Measurements from ENCODE around the gene COX8A. TPM values are rescaled to one million over a fixed set of nuclear protein-coding genes. Genes with fewer than 3 reads are reported as not detected.
A peak's percentile ranks its signal among the peaks of the same experiment; 100 is the strongest.

Gene COX8A
- total RNA-seq, 1 donor from 2014 or later = 389 TPM

DNA sequence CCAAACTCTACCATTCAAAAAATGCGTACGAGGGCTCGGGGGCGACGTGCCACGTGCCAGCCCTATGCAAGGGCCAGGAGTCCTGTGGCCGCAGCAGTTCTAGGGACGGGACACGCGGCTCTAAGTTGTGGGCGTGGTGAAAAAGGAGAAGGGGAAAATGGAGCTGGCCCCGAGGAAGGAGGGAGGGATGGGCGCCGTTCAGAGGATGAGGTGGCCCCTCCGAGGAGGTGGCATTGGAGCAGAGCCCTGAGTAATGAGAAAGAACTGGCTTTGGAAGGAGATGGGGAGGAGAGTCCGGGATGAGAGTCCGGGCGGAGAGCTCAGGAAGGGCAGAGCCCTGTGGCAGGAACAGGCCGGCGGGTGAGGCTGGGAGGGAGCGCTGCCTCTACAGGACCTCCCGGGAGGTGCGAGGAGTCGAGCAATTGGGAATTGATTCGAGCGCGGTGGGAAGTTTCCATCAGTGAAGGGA, 32.8 kb downstream of the COX8A start:
- peaks cover 39% of the 10 kb centered on the region for H3K27me3 Mint-ChIP-seq (ENCODE audit: low read depth)
- DNase-seq (ENCODE audit: low read depth, low spot score) = no peak
- TF ChIP-seq, protein P1, sequence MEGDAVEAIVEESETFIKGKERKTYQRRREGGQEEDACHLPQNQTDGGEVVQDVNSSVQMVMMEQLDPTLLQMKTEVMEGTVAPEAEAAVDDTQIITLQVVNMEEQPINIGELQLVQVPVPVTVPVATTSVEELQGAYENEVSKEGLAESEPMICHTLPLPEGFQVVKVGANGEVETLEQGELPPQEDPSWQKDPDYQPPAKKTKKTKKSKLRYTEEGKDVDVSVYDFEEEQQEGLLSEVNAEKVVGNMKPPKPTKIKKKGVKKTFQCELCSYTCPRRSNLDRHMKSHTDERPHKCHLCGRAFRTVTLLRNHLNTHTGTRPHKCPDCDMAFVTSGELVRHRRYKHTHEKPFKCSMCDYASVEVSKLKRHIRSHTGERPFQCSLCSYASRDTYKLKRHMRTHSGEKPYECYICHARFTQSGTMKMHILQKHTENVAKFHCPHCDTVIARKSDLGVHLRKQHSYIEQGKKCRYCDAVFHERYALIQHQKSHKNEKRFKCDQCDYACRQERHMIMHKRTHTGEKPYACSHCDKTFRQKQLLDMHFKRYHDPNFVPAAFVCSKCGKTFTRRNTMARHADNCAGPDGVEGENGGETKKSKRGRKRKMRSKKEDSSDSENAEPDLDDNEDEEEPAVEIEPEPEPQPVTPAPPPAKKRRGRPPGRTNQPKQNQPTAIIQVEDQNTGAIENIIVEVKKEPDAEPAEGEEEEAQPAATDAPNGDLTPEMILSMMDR (conservative IDR thresholded peaks at IDR 0.05) = no peak
- no peaks in the 10 kb centered on the region for H3K9me3 Mint-ChIP-seq
- H3K36me3 Mint-ChIP-seq (ENCODE audit: low read depth) = no peaks in the 10 kb centered on the region
- no peak overlapping the region for H3K27ac Mint-ChIP-seq (ENCODE audit: unreplicated experiment)
- H3K4me1 Mint-ChIP-seq = peaks cover 24% of the 10 kb centered on the region
- peak overlapping the region; percentile 56 for H3K4me3 Mint-ChIP-seq

DNA sequence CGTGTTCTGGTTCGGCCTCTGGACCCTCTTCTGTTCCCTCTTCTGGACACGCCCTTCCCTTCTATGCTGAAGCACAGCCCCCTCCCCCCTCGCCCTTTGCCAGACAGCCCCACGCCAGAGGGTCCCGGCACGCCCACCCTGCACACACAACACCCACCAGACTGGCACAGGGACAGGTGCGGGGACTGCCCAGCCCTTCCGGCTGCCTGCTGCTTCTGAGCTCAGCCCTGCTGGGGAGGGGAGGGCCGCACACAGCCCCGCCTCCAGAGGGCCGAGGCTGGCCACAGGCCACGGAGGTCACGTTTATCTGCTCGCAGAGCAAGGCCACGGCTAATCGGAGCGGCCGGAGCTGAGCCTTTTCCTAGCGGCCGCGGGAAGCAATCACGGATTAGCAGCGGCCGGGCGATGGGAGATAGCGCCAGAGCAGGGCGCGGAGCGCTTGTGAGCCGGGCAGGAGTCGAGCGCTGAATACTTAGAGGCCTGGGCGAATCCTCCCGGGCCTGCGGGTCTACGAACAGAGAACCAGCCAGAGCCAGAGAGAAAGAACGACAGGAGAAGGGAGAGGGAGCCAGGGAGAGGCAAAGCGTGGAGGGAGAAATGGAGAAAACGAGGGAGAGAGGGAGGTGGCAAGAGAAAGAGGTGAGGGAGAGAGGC, 33.3 kb downstream of the COX8A start:
- Mint-ChIP-seq H3K27me3 (ENCODE audit: low read depth) (peaks cover 39% of the 10 kb centered on the region), H3K27ac (ENCODE audit: unreplicated experiment) (no peak overlapping the region), H3K36me3 (ENCODE audit: low read depth) (no peaks in the 10 kb centered on the region), H3K4me1 (peaks cover 24% of the 10 kb centered on the region), H3K9me3 (no peaks in the 10 kb centered on the region), H3K4me3 (peak overlapping the region; percentile 1)
- TF ChIP-seq, protein P1 (conservative IDR thresholded peaks at IDR 0.05) = peak; percentile 56
- DNase-seq (ENCODE audit: low read depth, low spot score) = peak; percentile 60

DNA sequence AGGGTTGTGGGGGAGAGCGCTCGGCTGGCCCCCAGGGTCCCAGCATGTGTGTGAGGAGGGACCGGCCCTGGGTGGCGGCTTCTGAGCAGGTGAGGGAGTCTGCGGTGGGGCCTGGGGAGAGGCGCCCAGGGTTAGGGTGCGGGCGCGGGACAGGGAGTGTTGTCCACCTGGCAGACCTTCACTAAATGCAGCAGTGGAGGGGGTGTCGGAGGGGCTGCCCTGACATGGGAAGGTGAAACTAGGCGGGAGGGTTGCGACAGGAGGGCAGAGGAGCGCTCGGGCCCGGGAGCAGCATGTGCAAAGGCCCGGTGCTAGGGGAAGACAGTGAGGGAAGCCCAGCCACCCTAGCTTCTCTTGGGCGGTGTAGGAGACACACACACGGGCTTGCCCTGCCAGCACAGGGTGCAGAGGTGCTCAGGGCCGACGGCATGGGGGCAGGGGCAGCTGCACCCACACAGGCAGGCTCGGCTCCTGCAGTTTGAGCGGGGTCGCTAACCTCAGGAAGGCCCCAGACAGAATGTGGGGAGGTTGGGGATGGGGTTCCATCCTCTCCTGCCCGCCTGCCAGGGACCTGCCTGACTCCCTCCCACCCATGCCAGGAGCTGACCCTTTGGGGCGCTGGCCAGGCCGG, 34.0 kb downstream of the COX8A start:
- peak overlapping the region; percentile 1 for H3K4me3 Mint-ChIP-seq
- peaks cover 36% of the 10 kb centered on the region for H3K27me3 Mint-ChIP-seq (ENCODE audit: low read depth)
- H3K27ac Mint-ChIP-seq (ENCODE audit: unreplicated experiment) = no peak overlapping the region
- no peak for DNase-seq (ENCODE audit: low read depth, low spot score)
- H3K36me3 Mint-ChIP-seq (ENCODE audit: low read depth) = no peaks in the 10 kb centered on the region
- H3K9me3 Mint-ChIP-seq = no peaks in the 10 kb centered on the region
- TF ChIP-seq, protein P1 (conservative IDR thresholded peaks at IDR 0.05) = no peak
- H3K4me1 Mint-ChIP-seq = peaks cover 25% of the 10 kb centered on the region

DNA sequence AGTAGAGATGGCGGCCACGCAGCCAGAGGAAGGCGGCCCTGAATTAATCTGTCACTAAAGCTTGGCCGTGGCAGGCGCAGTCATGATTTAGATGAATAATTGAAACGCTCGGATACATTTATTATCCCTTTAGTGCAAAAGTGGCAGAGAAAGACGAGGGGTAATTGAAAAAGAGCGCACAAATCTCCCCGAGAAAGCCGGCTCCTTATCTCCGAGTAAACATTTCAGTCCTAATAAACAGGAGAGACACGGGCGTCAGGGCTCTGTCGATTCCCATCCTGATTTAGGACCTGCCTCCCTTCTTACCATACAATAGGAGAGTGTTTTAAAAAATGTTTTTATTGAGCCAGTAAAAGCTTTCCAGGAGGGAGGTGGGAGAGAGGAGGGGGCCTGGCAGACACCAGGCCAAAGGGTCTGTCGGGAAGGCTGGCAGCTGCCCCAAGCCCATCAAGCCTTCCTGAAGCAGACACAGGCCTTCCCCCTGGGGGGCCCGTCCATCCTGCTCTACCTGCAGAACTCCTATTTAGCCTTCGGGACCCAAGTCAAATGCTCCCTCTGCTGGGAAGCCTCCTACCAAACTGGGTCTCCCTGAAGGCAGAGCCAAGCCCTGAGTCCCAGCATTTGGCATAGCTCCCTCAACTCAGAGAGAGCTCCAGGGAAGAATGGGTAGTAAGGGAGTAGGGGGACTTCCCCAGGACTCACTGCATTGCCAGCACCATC, 34.7 kb downstream of the COX8A start:
- H3K4me1 Mint-ChIP-seq = peaks cover 25% of the 10 kb centered on the region
- DNase-seq (ENCODE audit: low read depth, low spot score) = no peak
- H3K27me3 Mint-ChIP-seq (ENCODE audit: low read depth) = peaks cover 31% of the 10 kb centered on the region
- H3K9me3 Mint-ChIP-seq = no peaks in the 10 kb centered on the region
- no peak overlapping the region for H3K27ac Mint-ChIP-seq (ENCODE audit: unreplicated experiment)
- no peaks in the 10 kb centered on the region for H3K36me3 Mint-ChIP-seq (ENCODE audit: low read depth)
- TF ChIP-seq, protein P1 (conservative IDR thresholded peaks at IDR 0.05) = no peak
- peak overlapping the region; percentile 44 for H3K4me3 Mint-ChIP-seq

DNA sequence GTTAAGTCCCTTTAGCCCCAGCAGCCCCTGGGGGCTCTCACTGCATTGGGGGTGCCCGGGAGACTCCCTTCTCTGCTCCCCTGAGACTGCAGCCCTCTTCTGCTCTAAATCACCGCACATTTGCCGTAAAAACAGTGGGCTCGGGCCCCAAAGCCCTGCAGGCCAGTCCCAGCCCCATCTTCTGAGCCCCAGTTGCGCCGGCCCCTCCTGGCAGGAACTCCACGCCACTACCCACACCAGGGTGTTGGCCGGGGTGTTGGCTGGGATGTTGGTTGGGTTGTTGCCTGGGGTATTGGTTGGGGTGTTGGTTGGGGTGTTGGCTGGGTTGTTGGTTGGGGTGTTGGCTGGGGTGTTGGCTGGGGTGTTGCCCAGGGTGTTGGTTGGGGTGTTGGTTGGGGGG, 35.3 kb downstream of the COX8A start:
- Mint-ChIP-seq H3K27ac (ENCODE audit: unreplicated experiment) (no peak overlapping the region), H3K4me1 (peaks cover 29% of the 10 kb centered on the region), H3K36me3 (ENCODE audit: low read depth) (no peaks in the 10 kb centered on the region), H3K9me3 (no peaks in the 10 kb centered on the region), H3K4me3 (no peak overlapping the region), H3K27me3 (ENCODE audit: low read depth) (peaks cover 29% of the 10 kb centered on the region)
- TF ChIP-seq, protein P1 (conservative IDR thresholded peaks at IDR 0.05) = no peak
- no peak for DNase-seq (ENCODE audit: low read depth, low spot score)
